Measurements from ENCODE around the gene MAN1A1. TPM values are rescaled to one million over a fixed set of nuclear protein-coding genes. Genes with fewer than 3 reads are reported as not detected.
A peak's percentile ranks its signal among the peaks of the same experiment; 100 is the strongest.

The MAN1A1 gene
- polyA plus RNA-seq, 10 donors, result 27.9 to 44.8 (median 37.2) TPM

GRCh38 chr6:119237177-119237715 lies 112.3 kb downstream of the MAN1A1 start:
- no peak for DNase-seq

- no peak for DNase-seq
Observed at GRCh38 chr6:119234941-119235340, 114.6 kb downstream of the MAN1A1 start.

- DNase-seq, result no peak
Observed at GRCh38 chr6:119234457-119234856, 115.1 kb downstream of the MAN1A1 start.

GRCh38 chr6:119233312-119233984 lies 116.1 kb downstream of the MAN1A1 start:
- DNase-seq, result no peak

GRCh38 chr6:119231394-119231793 lies 118.2 kb downstream of the MAN1A1 start:
- no peak for DNase-seq

GRCh38 chr6:119230160-119230559 lies 119.4 kb downstream of the MAN1A1 start:
- no peak for DNase-seq

GRCh38 chr6:119227377-119227776 lies 122.2 kb downstream of the MAN1A1 start:
- DNase-seq, result no peak

GRCh38 chr6:119226089-119226488 lies 123.5 kb downstream of the MAN1A1 start:
- no peak for DNase-seq

GRCh38 chr6:119224095-119224701 lies 125.4 kb downstream of the MAN1A1 start:
- no peak for DNase-seq

- DNase-seq, result no peak
Observed at GRCh38 chr6:119220452-119220851, 129.1 kb downstream of the MAN1A1 start.

GRCh38 chr6:119218548-119218947 lies 131.0 kb downstream of the MAN1A1 start:
- DNase-seq, result no peak

GRCh38 chr6:119215885-119216590 lies 133.5 kb downstream of the MAN1A1 start:
- no peak for DNase-seq

GRCh38 chr6:119215309-119215708 lies 134.3 kb downstream of the MAN1A1 start:
- DNase-seq, result no peak

- no peak for DNase-seq
Observed at GRCh38 chr6:119210596-119210995, 139.0 kb downstream of the MAN1A1 start.

- no peak for DNase-seq
Observed at GRCh38 chr6:119209452-119210205, 139.9 kb downstream of the MAN1A1 start.

- DNase-seq, result peak; percentile 19 to 43 (median 35)
Observed at GRCh38 chr6:119207971-119208725, 141.4 kb downstream of the MAN1A1 start.

GRCh38 chr6:119207327-119207726 lies 142.2 kb downstream of the MAN1A1 start:
- no peak for DNase-seq

- DNase-seq, result no peak
Observed at GRCh38 chr6:119205911-119206618, 143.5 kb downstream of the MAN1A1 start.

- no peak for DNase-seq
Observed at GRCh38 chr6:119204719-119205118, 144.8 kb downstream of the MAN1A1 start.

GRCh38 chr6:119201480-119201879 lies 148.1 kb downstream of the MAN1A1 start:
- no peak for DNase-seq

Data from muscle of back (tissue), 11 donors.